SJCRH30 (cell line): ENCODE results near the gene WDR70. TPM values are rescaled to one million over a fixed set of nuclear protein-coding genes. Genes with fewer than 3 reads are reported as not detected.
"Not testable (repeated sequence)": the region's sequence is repeated elsewhere in the genome, so short reads cannot be mapped to it uniquely, and the experiment has no call there.

ENCODE experiments used
- DNase-seq, 2 experiments: peaks; one replicate each; pipeline ENCODE4 v3.0.0-alpha.2; 2015 to 2020
- H3K27ac ChIP-seq: fragments of 250-450 bp; sonication (Bioruptor Pico); 2 replicates; pipeline ENCODE4 v1.5.1; 2020; ENCODE audit warnings: mild to moderate bottlenecking, moderate library complexity
- H3K27me3 ChIP-seq: fragments of 250-450 bp; sonication (Bioruptor Pico); 2 replicates; pipeline ENCODE4 v1.5.1; 2020; ENCODE audit warnings: mild to moderate bottlenecking, moderate library complexity
- H3K36me3 ChIP-seq: fragments of 250-450 bp; sonication (Bioruptor Pico); 2 replicates; pipeline ENCODE4 v1.5.1; 2020; ENCODE audit warnings: mild to moderate bottlenecking, moderate library complexity
- H3K4me1 ChIP-seq: fragments of 250-450 bp; sonication (Bioruptor Pico); 2 replicates; pipeline ENCODE4 v1.5.1; 2020; ENCODE audit warnings: mild to moderate bottlenecking, moderate library complexity
- H3K4me3 ChIP-seq: fragments of 250-450 bp; sonication (Bioruptor Pico); 2 replicates; pipeline ENCODE4 v1.5.1; 2020; ENCODE audit warnings: mild to moderate bottlenecking, moderate library complexity
- H3K9me3 ChIP-seq: fragments of 250-450 bp; sonication (Bioruptor Pico); replicated peaks from 2 replicates; pipeline ENCODE4 v1.5.1; 2020; ENCODE audit warnings: mild to moderate bottlenecking, moderate library complexity
- total RNA-seq: library from RNA; depleted of rRNA; stranded (reverse); fragments of >200 nt; shearing (Covaris generic); gene quantifications from 2 replicates; pipeline ENCODE4 v1.2.3, GENCODE V29; 2014

Gene WDR70
- total RNA-seq, 1 experiment from 2014 or later: 47.8 TPM

DNA sequence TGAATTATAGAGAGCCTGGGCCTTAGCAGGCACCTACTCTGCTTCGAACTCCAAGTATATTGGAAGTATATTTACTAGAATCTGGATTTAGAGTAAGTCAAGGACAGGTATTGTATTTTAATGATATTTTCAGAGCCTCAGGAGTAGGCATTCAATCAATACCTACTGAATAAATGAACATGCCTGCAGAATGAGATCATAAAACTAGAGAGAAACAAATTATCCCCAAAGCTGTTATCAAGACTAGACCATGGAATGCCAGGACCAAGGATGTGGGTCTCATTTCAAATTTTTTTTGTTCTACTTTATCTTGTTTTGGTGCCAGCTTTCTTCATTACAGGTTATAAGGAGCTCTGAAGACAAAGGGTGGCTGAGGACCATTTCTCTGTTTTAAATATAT is 394.7 kb downstream of the WDR70 start:
- no peak for DNase-seq
- Histone ChIP-seq H3K9me3 (peaks cover 17% of the 10 kb centered on the region), H3K36me3 (no peaks in the 10 kb centered on the region), H3K4me3 (no peak overlapping the region), H3K4me1 (peaks cover 29% of the 10 kb centered on the region), H3K27ac (no peak overlapping the region), H3K27me3 (no peaks in the 10 kb centered on the region)

DNA sequence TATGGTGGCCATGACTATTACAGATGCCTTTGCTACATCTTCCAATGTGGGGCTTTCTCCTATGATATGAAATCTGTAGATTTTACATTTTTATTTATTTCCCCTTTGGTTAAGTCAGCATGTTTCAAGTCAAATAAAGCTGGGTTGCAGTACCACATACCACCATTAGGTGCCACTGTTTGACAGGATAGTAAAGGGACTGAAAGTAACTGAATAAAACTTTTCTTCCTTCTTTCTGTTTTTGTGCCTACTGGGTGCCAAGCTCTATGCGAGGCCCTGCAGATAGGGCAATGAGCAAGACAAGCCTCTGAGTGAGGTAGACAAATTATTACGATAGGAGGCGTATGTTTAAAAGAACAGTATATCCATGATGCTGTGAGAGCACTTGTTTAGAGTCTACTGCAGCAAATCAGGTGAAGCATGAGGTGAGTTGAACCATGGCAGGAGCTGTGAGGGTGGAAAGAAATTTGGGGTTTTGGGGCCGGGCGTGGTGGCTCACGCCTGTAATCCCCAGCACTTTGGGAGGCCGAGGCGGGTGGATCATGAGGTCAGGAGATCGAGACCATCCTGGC is 395.9 kb downstream of the WDR70 start:
- DNase-seq: peak; percentile 53 to 68

DNA sequence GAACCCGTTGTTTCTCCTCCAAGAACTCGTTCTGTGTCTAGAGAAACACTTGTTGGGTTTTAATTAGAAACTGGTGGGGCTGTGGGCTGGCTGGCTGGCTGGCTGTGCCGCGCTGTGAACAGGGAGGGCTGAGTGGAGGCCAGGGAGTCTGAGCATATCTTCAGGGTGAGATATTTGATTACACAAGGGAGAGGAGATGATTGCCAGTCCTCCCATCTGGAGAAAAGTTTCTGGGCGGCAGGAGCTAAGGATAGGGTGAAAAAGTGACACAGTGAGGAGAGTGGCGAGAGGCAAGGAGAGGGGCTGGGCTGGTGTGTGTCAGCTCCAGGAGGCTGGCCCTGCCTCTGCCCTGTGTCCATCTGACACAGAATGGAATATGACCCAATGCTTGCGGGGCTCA is 397.7 kb downstream of the WDR70 start:
- no peak overlapping the region for H3K27ac ChIP-seq
- no peaks in the 10 kb centered on the region for H3K36me3 ChIP-seq
- peaks cover 16% of the 10 kb centered on the region for H3K4me1 ChIP-seq
- H3K9me3 ChIP-seq: peaks cover 17% of the 10 kb centered on the region
- no peak overlapping the region for H3K4me3 ChIP-seq
- DNase-seq: no peak
- no peaks in the 10 kb centered on the region for H3K27me3 ChIP-seq

More for the DNA sequence above, 395.9 kb downstream of the WDR70 start:
- Histone ChIP-seq H3K27ac (no peak overlapping the region), H3K4me3 (no peak overlapping the region), H3K36me3 (no peaks in the 10 kb centered on the region), H3K9me3 (peaks cover 17% of the 10 kb centered on the region), H3K27me3 (no peaks in the 10 kb centered on the region), H3K4me1 (peaks cover 29% of the 10 kb centered on the region)

DNA sequence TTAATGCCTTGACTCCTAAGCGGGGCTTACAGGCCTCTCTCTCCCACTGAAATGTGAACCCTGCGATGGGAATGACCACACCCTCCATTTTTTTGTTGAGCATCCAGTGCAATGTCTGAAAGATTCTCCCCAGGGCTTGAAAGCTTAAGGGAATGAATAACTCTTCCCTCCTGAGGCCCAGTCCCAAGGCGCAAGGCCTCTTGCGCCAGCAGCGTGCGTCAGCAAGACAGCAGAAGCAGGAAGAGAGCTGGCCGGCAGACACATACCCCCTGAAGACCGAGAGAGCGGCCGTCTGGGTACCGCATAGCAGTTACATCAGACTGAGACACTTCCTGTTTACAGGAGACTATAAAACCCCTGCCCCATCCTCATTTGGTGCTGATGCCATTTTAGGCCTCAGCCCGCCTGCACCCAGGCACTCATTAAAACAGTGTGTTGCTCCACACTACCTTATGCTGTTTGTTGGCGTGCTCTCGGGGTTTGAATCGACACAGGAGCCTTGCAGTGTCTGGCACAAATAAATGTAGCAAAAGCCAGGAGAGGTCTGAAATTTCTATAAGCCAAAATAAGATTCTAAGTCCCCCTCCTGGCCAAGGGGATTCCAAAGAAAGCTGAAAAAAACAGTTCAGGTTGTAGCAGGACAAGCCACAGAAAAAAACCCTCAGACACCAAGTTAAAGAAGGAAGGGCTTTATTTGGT is 398.5 kb downstream of the WDR70 start:
- peak in 1 of 2 experiments; percentile 17 for DNase-seq
- no peaks in the 10 kb centered on the region for H3K27me3 ChIP-seq
- H3K4me1 ChIP-seq: peaks cover 9% of the 10 kb centered on the region
- no peak overlapping the region for H3K4me3 ChIP-seq
- no peak overlapping the region for H3K27ac ChIP-seq
- H3K36me3 ChIP-seq: no peaks in the 10 kb centered on the region
- peaks cover 17% of the 10 kb centered on the region for H3K9me3 ChIP-seq

DNA sequence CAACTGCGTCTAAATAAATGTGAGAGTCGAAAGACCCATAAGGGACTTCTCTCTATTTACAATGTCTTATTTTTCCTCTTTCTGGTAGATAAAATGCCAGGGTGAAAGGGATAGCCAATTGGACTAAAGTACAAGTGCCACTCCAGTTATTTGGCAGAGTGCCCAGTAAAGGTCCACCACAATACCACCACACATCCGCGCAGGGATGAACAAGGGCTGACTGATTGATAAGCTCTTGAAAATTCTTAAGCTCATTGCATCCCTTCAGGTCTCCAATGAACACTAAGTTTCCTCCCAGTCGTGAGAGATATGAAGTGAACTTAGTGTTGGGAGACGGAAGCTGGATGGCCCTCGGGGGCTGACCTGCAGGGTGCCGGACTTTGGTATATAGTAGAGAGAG is 402.3 kb downstream of the WDR70 start:
- peak in 1 of 2 experiments; percentile 19 for DNase-seq
- H3K27ac ChIP-seq, H3K9me3 ChIP-seq, H3K4me1 ChIP-seq, H3K4me3 ChIP-seq, H3K36me3 ChIP-seq, H3K27me3 ChIP-seq: not testable (repeated sequence)

DNA sequence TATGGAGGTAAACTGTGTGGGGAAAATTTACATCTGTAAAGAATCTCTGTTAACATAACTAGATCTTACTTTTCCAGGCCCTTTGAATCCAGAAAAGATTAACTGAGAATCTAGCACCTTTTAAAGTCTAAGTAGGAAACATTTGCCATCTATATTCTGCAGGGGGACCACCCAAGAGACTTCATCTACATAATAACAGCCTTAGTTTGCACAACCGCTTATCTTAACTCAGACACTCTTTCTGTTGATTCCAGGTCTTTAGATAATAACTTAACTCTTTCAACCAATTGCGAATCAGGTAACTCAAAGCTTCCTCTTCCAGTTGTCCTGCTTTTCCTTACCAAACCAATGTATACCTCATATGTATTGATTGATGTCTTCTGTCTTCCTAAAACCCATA is 407.3 kb downstream of the WDR70 start:
- H3K36me3 ChIP-seq: no peaks in the 10 kb centered on the region
- no peak overlapping the region for H3K27ac ChIP-seq
- H3K27me3 ChIP-seq: no peaks in the 10 kb centered on the region
- no peak for DNase-seq
- no peaks in the 10 kb centered on the region; the same call in 1 of the 2 replicates for H3K9me3 ChIP-seq
- H3K4me3 ChIP-seq: no peak overlapping the region
- no peaks in the 10 kb centered on the region for H3K4me1 ChIP-seq

DNA sequence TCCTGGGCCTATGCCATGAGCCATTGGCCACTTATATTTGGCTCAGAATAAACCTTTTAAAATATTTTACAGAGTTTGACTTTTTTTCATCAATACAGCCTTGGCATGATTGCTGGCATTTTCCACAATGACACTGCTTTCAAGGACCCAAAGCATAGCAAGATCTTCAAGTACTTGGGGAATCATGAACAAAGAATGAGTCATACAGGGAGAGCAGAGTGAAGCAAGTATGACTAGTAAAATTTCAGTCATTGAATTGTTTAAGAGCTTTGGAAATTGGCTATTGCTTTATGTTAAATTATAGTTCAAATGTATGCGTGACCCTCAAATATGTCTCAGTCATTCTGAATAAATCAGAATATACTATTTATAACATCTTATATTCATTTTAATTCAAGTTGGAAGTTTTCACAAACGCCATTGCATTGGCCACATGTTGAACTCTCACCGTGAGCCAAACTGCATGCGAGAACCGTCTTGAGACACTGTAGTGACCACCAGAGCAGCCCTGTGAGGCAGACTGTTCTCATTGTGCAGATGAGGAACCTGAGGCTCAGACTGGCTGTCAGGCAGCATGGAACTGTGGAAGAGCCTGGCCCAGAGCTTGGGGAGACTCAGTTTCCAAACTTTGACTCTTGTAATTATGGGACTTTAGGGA is 407.9 kb downstream of the WDR70 start:
- Histone ChIP-seq H3K4me3 (no peak overlapping the region), H3K36me3 (no peaks in the 10 kb centered on the region), H3K9me3 (no peaks in the 10 kb centered on the region; the same call in 1 of the 2 replicates), H3K4me1 (no peaks in the 10 kb centered on the region), H3K27ac (no peak overlapping the region), H3K27me3 (no peaks in the 10 kb centered on the region)
- DNase-seq: no peak

DNA sequence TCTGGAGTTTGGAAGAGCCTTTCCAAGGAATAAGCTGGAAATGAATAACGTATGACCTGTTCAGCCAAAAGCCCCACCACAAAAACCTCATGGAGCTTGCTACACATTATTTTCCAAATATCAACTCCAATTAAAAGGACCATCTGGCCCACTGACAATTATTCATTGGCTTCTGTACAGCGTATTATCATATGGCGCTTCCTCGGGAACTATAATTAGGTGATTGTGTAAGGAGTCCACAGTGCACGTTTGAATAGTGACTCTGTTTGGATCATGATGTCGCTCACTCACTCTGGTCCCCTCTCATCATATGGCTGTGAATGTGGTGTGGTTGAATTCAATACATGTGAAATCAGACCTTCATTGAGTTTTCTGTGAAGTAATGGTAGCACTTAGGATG is 408.6 kb downstream of the WDR70 start:
- Histone ChIP-seq H3K4me1 (peaks cover 2% of the 10 kb centered on the region), H3K36me3 (no peaks in the 10 kb centered on the region), H3K9me3 (no peaks in the 10 kb centered on the region; the same call in 1 of the 2 replicates), H3K27me3 (no peaks in the 10 kb centered on the region), H3K27ac (no peak overlapping the region), H3K4me3 (no peak overlapping the region)
- DNase-seq: no peak

DNA sequence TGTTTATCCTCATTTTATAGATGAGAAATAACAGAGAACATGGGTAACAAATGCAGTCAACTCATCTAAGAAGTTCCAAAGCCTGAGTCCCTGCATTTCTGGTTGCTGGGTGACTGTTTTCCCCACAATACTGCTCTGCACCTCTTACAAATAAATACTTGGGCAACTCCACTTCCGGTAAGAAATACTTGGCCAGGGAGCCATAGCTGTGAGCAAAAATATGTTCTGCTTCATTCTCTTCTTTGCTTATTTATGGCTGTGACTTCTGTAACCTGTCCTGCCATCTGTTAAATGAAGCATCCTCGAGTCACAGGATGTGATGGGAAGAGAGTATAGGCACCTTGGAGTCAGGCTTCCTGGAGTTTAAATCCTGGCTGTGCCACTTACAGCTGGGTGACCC is 410.9 kb downstream of the WDR70 start:
- peaks cover 4% of the 10 kb centered on the region for H3K9me3 ChIP-seq
- no peak overlapping the region for H3K27ac ChIP-seq
- H3K36me3 ChIP-seq: no peaks in the 10 kb centered on the region
- DNase-seq: no peak
- H3K27me3 ChIP-seq: no peaks in the 10 kb centered on the region
- no peak overlapping the region for H3K4me3 ChIP-seq
- H3K4me1 ChIP-seq: peaks cover 7% of the 10 kb centered on the region

DNA sequence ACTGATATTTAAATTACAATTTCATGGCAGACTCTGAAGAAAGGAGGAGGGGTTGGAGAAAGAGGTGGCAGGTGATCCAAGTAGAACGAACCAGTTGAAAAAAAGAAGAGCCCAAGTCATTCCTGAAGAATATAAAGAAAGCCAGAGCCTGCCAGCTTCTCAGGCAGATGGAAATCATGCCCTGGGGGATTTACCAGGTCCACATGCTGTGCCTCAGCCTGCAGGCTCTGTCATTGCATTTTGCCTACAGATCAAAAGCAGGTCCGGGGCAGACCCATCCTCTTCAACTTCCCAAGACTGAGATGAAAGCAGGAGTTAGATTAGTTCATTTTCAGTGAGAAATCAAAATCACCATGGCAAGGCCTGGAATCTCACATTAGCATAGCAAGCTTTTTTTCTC is 412.2 kb downstream of the WDR70 start:
- no peak overlapping the region for H3K4me3 ChIP-seq
- H3K9me3 ChIP-seq: peaks cover 9% of the 10 kb centered on the region
- H3K27me3 ChIP-seq: no peaks in the 10 kb centered on the region
- H3K4me1 ChIP-seq: peaks cover 7% of the 10 kb centered on the region
- no peak overlapping the region for H3K27ac ChIP-seq
- no peaks in the 10 kb centered on the region for H3K36me3 ChIP-seq
- no peak for DNase-seq

DNA sequence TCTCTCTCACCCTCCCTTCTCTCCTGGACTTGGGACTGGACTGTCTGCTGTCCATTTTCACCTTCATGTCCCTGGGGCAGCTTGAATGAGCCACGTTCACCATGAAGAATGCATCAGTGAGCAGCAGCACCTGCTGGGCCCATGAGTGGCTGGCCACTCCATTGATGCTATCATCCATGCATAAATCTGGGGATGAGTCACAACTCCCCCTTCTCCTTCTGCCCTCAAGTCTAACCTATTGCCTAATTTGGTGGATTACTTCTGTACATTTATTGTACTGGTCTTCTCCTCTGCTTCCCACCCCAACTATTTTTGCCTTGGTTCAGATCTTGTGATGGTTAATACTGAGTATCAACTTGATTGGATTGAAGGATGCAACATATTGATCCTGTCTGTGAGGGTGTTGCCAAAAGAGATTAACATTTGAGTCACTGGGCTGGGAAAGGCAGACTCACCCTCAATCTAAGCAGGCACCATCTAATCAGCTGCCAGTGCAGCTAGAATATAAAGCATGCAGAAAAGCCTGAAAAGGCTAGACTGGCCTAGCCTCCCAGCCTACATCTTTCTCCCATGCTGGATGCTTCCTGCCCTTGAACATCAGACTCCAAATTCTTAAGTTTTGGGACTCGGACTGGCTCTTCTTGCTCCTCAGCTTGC is 414.0 kb downstream of the WDR70 start:
- no peaks in the 10 kb centered on the region for H3K27me3 ChIP-seq
- no peak overlapping the region for H3K4me3 ChIP-seq
- H3K27ac ChIP-seq: peak overlapping the region; percentile 36
- peaks cover 9% of the 10 kb centered on the region for H3K9me3 ChIP-seq
- peak; percentile 59 to 63 for DNase-seq
- peaks cover 7% of the 10 kb centered on the region for H3K4me1 ChIP-seq
- no peaks in the 10 kb centered on the region for H3K36me3 ChIP-seq

DNA sequence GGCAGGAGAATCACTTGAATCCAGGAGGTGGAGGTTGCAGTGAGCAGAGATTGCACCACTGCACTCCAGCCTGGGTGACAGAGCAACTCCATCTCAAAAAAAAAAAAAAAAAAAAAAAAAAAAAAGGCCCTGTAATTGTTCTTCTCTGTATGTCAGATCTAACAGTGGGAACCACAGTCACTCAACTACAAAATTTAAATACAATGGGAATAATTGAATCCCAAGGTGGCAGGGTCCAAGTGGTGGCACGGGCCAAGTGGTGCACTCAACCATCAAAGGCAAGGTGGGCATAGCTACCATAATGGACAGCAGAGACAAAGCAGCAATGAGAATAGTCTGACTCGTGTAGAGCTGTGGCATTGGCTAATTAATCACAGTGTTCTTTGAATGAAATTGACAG is 416.2 kb downstream of the WDR70 start:
- not testable (repeated sequence) for H3K27me3 ChIP-seq, H3K4me3 ChIP-seq, H3K9me3 ChIP-seq, H3K27ac ChIP-seq, H3K36me3 ChIP-seq, DNase-seq, H3K4me1 ChIP-seq

DNA sequence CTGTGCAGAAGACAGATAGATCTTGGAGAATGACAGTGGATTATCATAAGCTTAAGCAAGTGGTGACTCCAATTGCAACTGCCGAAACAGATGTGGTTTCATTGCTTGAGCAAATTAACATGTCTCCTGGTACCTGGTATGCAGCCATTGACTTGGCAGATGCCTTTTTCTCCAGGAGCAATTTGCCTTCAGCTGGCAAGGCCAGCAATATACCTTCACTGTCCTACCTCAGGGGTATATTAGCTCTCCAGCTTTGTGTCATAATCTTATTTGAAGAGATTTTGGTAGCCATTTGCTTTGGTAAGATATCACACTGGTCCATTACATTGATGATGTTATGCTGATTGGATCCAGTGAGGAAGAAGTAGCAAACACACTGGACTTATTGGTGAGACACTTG is 417.3 kb downstream of the WDR70 start:
- H3K9me3 ChIP-seq: peaks cover 14% of the 10 kb centered on the region
- not testable (repeated sequence) for H3K27me3 ChIP-seq, H3K4me3 ChIP-seq, H3K27ac ChIP-seq, H3K36me3 ChIP-seq, DNase-seq, H3K4me1 ChIP-seq

DNA sequence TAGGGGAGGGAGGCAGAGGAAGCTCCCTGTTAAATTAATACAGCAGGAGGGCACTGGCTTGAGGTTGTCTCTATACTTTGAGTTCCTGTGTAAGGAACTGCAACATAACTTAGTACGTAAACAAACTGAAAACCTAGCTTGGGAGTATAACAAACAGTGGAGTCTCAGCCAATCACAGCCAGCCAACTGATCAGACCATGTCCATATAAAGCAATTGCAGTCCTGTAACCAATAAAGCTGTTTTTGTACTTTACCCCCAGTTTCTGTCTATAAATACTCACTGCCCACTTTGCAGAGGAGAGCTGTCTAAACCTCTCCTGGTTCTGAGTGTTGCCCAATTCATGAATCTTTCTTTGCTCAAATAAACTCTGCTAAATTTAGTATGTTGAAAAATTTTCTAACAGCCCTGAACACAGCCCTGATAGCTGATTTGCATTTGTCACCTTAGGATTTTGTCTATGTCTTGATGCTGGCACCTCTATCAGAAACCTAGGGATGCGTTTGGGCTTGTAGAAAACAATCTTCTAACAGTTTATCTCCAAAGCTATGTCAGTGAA is 420.8 kb downstream of the WDR70 start:
- H3K27me3 ChIP-seq: no peaks in the 10 kb centered on the region
- H3K36me3 ChIP-seq: no peaks in the 10 kb centered on the region
- no peak overlapping the region for H3K27ac ChIP-seq
- no peaks in the 10 kb centered on the region for H3K4me1 ChIP-seq
- H3K9me3 ChIP-seq: peaks cover 14% of the 10 kb centered on the region; the same call in 1 of the 2 replicates
- H3K4me3 ChIP-seq: no peak overlapping the region
- DNase-seq: no peak

DNA sequence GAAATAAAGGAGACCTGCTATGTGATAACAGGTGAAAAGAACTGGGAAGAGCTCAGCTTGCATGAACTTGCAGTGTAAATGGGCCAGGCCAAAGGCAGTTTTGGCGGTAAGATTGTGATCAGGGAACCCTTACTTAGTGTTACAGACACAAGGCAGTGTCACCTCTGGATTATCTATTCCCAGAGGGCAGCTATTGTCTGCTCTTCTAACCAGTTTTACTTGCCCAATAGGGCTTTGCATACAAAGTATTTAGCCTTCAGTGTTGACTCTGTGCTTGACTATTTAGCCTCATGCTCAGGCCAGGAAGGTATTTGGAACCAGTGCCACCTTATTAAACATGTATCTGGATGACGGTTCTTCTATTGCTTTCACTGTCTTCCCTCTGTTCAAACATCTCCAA is 422.4 kb downstream of the WDR70 start:
- no peaks in the 10 kb centered on the region for H3K4me1 ChIP-seq
- H3K27me3 ChIP-seq: no peaks in the 10 kb centered on the region
- DNase-seq: no peak
- peaks cover 9% of the 10 kb centered on the region; the same call in 1 of the 2 replicates for H3K9me3 ChIP-seq
- H3K27ac ChIP-seq: no peak overlapping the region
- no peak overlapping the region for H3K4me3 ChIP-seq
- H3K36me3 ChIP-seq: no peaks in the 10 kb centered on the region
